ENCODE data around the gene TMEM132C. TPM values are rescaled to one million over a fixed set of nuclear protein-coding genes. Genes with fewer than 3 reads are reported as not detected.
A peak's percentile ranks its signal among the peaks of the same experiment; 100 is the strongest.

TMEM132C gene
- total RNA-seq, 1 donor from 2014 or later = not detected

DNA sequence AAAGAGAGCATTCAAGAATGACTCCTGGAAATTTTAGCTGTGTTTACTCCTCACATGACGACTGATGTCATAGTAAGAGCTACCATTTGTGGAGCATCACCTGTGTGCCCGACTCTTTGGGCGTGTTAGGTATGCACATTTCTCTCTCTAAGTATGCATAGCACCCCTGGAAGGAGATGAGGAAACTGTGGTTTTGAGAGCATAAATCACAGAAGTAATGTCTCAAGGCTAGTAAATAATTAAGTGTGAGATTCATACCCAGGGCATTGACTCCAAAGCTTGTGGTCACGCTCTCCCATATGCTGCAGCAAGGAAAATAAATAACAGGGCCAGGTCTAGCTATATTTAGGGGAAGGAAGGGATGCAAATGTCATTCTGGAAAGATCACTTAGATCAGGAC is 340.7 kb downstream of the TMEM132C start:
- DNase-seq (ENCODE audit: low read depth in 2 of 2) = no peak

DNA sequence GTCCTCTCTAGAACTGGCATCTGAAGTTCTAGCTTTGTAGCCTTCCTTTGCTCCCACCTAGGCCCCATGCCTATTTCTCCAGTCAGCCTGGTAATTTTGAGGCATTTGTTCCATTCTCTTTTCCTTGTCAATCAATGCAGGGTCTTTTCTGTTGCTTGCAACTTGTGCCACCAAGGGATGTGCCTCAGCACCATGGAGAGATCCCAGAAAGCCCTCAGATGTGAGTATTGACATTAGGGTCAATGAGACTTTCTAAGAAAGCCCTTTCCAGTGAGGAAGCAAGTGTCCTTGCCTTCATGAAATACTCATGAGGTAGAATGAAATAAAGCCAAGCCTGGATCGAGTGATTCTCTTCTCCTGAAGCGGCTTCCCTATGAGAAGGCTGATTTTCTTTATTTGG is 342.9 kb downstream of the TMEM132C start:
- no peak for DNase-seq (ENCODE audit: low read depth in 2 of 2)

DNA sequence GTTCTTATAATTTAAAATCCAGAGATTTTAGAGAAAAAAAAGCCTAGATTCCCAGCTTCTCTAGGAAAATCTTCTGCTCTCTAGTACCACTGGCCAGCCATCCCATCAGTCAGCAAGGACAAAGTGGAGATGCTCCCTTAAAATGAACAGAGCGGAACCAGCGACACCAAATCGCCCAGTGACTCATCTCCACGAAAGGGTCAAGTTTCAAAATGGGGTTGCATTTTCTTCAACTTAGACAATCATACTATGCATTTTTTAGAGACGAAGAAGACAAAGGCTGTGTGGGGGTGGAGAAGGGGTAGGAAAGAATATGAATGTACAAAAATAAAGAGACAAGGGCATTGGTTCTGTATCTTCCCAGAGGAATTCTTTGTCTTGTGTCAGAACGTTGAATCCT is 344.8 kb downstream of the TMEM132C start:
- DNase-seq (ENCODE audit: low read depth in 2 of 2) = no peak

DNA sequence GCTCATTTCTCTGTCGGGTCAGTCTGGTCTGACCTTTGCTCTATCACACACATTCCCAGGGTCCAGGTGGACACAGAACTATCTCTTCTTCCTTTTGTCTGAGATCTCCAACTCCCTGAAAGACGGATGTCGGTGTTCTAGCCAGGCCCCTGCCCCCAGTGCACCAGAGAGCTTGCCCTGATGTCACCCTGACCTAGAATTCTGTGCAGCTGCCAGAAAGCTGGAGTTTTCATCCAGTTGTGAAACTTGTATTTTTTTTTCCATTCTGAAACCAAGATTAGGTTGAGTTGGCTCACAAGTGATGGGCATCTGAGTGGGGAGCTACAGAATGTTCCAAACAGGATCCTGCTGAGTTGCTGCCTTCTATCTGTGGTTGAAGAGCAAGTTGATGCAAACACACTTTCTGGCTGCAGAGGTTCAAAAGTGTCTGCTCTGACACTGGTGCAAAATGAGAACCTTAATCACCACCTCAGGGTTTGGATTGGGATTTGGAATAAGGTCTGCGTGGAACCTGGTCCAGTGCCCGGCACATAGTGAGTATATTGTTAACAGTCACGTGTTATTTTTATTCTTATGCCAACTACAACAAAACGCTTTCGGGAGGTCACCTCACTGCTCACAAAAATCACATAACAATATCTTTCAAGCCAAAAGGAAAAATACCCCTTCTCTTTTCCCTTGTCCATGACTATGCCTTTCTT is 345.3 kb downstream of the TMEM132C start:
- no peak for DNase-seq (ENCODE audit: low read depth in 2 of 2)

DNA sequence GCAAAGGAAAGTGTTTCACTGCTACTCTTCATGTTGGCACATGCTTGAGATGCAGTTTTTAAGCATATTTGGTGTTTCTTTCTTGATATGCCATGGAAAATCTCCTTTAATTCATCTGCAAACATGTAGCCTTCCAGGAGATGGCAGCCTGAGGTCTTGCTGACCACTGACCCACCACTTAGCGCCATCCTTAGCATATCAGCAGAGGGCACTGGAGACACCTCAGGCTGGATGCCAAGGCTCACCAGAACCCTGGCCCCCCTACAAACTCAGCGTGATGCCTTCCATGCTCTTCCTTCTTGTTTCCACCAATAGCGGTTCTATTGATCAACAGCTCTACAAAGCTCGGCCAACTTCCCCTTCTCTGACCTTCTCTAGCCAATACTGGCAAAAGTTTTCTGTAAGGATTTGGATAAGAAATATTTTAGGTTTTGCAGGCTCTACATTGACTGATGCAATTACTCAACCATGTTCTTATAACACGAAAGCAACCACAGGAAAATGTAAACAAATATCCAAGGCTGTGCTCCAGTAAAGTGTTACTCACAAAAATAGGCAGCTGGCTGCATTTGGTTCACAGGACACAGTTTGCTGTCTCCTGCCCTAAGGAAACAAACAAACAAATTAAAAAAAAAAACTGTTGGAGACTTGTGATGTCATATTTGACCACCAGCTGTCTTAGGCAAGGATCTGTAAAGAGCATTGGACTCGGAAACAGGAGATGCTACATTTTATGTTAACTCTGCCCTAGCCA is 347.0 kb downstream of the TMEM132C start:
- DNase-seq (ENCODE audit: low read depth in 2 of 2) = no peak

DNA sequence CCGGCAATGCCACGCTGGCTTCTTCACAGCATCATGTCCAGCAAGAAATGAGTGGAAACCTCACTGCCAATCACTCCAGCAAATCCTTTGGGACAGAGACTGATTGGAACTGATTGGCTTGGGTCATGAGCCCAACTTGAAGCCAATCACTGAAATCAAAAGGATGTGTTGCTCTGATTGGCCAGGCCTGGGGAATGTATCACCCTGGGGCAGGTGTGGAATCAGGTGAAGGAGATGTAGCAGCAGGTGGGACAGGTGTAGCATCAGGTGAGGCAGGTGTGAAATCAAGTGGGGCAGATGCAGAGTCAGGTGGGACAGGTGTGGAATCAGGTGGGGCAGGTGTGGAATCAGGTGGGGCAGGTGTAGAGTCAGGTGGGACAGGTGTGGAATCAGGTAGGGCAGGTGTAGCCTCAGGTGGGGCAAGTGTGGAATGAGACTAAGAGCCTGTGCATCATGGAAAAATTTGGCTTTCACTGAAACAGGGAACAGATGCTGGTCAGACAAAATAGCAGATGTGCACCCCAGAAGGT is 350.4 kb downstream of the TMEM132C start:
- no peak for DNase-seq (ENCODE audit: low read depth in 2 of 2)

DNA sequence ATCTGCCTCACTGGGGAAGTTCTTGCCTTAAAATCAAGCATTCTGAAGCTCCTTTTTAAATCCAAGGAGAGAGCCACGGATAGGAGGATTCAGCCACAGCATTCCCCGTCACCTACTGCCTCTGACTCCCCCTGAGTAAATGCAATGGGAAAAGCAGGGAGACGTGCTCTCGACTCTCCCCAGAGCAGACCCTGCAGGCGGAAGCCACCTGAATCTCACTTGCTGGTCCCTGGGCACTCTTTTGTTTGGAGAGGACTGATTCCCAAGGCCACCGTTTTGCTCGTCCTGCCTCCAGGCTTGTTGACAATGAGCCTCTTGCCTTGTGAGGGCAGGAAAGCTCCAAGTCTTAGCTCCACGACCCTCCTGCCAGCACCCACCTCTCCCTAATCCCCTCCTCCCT is 352.3 kb downstream of the TMEM132C start:
- DNase-seq (ENCODE audit: low read depth in 2 of 2) = no peak

DNA sequence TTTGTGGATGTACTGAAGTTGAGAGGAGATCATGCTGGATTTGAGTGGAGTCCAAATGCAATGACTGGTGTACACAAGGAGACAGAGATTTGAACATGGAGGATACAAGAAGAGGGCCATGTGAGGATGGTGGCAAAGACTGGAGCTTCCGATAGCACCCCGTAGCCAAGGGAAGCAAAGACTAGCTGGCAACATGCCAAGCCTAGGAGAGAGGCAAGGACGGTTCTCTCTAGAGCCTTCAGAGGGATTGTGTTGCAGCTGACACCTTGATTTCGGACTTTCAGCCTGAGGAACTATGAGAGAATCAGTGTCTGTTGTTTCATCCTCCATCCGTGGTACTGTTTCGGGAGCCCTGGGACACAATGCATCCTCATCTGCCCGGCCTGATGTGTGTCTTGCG is 354.3 kb downstream of the TMEM132C start:
- no peak for DNase-seq (ENCODE audit: low read depth in 2 of 2)

DNA sequence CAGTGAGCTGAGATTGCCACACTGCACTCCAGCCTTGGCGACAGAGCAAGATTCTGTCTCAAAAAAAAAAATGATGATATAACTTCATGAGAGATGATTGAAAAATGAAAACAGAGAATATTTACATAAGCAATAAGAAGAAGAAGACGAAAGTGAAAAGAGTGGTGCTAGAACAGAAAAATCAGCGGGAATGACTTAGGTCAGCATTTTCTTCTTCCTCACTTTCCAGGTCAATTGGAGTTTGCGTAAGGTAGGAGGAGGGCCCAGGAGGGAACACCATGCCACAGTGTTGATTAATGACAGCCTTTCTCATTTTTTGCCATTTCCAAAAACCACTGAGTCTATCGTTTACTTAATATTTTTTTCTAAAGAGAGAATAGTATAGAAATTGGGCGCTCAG is 356.8 kb downstream of the TMEM132C start:
- no peak for DNase-seq (ENCODE audit: low read depth in 2 of 2)

DNA sequence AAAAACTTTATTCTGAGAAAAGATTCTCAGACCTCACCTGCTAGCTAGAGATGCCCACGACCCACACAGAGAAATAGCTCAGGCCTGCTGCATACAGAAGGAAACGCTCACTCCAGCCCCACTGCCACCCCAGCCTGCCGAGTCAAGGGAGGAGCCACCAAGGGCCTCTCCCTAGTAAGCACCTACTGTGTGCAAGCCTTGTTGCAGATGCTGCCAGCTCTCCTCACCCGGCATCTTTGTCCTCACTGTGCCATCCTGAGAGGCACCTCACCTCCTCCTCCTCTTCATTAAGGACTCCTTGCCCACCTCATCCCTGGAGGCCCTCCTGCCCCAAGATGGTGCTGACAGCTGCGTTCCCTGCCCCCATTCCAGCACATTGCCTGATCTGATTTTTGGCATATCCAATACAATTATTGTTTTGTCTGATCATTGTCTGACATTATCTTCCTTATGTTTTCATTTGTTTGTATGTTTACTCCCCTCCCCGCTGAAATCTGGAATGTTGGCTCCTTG is 359.9 kb downstream of the TMEM132C start:
- DNase-seq (ENCODE audit: low read depth in 2 of 2) = no peak

DNA sequence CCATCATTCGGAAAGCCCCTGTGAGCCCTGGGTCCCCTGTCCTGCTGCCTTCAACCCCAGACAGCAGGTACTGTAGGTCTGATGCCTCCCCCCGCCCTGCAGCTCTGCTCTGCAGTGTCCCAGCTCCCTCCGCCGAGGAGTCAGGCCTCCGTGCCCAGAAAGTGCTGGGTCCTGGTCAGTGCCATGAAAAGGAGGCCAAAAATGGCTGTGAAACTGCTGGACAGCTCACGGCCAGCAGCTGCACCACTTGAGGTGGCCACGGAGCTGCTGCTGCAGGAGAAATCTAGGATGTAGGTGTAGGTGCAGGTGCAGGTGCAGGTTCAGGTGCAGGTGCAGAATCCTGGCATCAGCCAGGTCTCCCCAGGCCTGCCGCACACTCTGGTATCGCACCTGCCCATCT is 360.7 kb downstream of the TMEM132C start:
- no peak for DNase-seq (ENCODE audit: low read depth in 2 of 2)

DNA sequence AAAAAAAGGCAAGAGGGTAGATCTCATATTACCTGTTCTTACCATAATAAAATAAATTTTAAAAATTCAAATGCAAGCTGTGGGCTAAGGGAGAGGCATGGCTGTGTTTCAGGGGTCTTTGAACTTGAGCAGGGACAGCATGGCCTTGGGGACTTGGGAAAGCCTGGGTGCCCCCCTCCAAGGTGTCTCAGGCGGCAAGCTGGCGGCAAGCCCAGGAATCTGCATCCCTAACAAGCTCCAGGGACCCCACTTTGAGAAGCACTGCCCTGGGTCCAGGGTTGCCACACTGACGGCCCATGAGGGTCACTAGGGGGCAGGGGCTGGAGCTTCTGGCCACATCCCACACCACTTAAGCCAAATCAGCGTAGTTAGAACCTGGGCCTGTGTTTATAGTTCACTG is 363.0 kb downstream of the TMEM132C start:
- DNase-seq (ENCODE audit: low read depth in 2 of 2) = no peak

DNA sequence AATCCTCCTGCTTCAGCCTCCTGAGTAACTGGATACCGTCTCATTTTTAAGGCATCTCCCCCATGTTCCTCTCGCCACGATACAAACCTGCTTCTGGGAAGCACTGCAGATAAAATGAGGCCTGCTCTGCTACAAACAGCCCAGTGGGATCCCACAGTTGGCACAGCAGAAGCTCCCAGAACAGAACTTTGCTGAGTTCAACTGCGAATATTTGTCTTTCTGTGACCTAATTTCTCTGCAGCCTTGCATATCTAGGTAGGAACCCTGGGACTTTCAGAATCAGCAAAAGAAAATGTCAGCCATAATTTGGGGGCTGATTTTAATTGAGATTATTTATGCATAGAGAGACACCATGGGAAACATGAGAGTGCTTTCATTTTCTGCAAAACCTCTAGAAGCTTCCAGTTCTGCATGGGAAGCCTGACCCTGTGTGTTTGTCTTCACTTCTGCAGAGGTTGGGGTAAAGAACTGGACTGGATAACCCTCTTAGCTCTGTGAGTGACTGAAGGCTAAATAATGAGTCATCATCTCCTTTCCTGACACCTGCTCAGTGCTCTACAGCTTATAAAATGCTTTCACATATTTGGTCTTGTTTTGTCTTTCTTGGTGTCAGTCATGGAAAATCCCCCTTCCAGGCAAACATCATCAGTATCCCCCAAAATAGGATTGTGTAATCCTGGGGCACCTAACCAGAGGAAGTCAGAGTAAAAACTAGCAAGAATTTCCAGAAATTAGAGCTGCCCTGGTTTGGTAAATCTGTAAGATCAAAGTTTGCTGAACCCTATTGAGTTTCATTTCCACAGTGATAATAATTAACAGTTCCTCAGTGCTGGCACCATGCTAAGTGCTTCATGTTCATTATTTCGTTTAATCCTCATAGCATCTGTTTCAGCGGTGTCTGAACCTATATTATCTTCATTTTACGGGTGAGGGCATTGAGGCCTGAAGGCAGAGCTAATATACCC is 371.0 kb downstream of the TMEM132C start:
- no peak for DNase-seq (ENCODE audit: low read depth in 2 of 2)

DNA sequence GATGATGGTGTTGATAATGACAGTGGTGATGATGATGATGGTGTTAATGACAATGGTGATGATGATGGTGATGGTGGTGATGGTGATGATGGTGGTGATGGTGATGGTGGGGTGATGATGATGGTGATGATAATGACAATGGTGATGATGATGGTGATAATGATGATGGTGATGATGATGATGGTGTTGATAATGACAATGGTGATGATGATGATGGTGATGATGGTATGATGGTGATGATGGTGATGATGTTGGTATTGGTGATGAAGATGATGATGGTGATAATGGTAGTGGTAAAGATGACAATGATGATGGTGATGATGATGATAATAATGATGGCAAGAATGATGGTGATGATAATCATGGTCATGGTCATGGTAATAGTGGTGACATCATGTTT is 372.1 kb downstream of the TMEM132C start:
- DNase-seq (ENCODE audit: low read depth in 2 of 2) = no peak

DNA sequence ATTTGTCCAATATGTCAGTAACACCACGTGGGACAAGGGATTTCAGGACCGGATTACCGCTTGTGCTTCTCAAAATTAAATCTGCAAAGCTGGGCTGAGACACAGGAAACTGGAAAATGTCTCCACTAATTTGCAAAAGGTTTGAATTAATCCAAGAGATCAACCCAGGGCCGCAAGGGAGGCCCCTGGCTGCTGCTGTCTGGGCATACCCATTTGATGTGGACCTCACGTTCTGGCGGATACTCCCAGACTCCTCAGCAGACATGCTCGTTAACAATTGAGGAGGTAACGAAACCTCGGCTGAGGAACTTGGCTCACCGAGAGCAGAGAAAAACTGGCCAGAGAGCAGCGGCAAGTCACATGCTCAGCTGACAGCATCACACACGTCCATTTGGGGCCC is 376.2 kb downstream of the TMEM132C start:
- no peak for DNase-seq (ENCODE audit: low read depth in 2 of 2)

DNA sequence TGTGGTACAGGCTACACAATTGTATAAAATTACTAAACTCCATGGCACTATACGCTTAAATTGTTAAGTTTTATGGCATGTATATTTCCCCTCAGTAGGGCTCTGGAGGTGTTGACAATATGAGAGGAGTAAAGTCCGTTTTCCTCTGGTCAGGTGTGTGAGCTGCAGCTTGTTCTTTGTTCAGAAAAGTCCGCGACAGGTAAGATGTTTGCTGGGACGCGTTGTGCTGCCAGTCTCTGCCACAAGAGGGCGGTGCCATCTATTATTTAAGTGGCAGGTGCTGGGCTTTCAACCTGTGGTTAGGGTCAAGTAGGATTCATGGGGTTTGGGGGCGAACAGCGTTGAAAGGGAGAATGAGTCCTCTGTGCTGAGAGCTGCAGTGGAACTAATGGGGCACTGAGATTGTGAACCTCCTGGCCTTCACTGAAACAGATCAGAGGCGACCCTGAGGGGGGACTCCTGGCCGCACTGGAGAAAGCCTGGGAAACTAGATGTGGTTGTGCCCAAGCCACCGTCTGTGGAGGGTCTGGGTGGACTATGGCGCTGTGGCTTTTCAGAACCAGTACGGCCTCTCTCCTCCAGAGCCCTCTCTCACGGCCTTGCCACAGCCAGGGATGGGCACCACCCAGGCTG is 377.8 kb downstream of the TMEM132C start:
- DNase-seq (ENCODE audit: low read depth in 2 of 2) = peak in 1 of 2 donors; percentile 9

DNA sequence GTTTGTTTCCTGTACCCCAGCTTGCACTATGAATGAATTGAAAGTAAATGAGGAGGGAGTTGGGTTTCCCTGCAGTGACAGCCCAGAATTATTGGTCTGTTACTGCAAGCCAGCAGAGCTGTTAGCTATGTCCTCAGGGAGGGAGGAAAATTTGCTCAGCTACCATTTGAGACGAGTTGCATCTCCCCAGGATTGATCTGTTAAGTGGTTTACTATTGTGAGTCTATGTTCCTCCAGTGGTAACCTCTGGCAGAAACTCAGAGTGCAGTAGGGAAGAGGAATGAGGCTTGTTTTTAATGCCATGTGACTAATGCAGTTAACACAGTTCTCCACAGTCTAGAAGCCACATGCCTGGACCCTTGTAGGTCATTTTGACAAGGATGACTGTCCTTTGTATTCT is 382.9 kb downstream of the TMEM132C start:
- DNase-seq (ENCODE audit: low read depth in 2 of 2) = no peak

DNA sequence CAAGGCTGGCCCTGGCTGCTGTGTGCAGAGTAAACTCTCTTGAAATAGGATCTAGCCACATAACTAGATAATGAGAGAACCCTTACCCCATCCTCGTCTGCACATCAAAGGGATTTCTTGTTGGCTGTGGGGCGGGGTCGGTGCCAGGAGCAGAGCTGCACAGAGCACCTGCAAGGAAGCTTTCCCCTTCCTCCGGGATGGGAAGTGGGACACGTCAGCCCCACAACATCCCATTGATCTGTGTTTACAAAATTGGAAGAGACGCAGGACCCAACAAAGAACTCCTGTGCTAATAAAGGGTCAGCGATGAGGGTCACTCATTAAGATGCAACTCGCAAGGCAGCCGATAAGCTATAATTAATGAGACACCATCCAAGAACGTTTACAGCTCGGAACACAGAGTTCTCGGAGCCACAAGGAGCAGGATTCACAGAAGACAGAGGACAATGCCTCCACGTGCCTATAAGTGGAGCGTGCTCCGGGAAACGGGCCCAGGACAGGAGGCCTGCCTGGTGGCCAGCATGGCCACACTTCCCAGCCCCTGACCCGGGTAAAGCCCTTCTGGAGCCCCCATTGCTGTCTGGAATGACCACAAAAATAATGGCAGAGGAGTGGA is 385.3 kb downstream of the TMEM132C start:
- no peak for DNase-seq (ENCODE audit: low read depth in 2 of 2)

DNA sequence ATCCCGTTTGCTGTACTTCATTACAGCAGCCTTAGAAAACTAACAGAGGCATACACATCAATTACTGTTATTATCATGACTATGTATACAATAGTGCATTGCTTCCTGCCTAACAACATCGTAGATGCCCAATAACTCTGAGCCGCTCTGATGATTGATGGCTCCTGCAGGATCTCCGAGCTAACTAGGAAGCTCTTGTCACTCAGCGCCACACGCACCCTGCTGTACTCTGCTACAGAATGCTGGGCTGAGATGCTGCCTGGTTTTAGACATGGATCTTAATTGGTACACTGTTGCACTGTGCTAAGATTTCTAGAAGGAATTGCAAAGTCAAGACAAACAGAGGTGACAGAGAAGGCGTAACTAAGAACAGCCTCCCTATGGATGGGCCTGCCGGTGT is 387.5 kb downstream of the TMEM132C start:
- no peak for DNase-seq (ENCODE audit: low read depth in 2 of 2)

DNA sequence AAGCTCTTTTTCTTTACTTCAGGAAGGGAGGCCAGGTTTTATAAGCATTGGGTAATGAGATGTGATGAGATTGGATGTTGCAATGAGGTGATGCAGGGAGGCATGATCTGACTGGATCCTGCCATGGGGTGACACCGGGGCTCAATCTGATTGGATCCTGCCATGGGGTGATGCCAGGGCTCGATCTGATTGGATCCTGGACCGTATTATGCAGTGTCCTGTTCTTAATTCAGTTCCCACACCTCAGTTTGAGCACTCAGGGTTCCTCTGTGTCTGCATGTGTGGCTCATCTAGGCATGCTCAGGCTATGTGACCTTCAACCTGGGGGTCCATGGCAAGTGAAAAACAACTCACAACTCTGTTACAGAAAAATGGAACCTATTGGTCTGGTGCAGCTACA is 390.4 kb downstream of the TMEM132C start:
- no peak for DNase-seq (ENCODE audit: low read depth in 2 of 2)

Data from lung microvascular endothelial cell (primary cell).